HepG2 (cell line): ENCODE results near the gene PLEKHS1. TPM values are rescaled to one million over a fixed set of nuclear protein-coding genes. Genes with fewer than 3 reads are reported as not detected.

ENCODE experiments used
- ATAC-seq: fragments of 200-7000 bp; cut with Tn5 transposase; 3 replicates; pipeline ENCODE4 v1.9.1; 2020; ENCODE audit warnings: mild to moderate bottlenecking, moderate library complexity
- BruUV-seq: library from RNA; stranded (reverse); fragments of 400-500 nt; replicated peaks from 2 replicates; lab custom pipeline; 2021; lab: Mats Ljungman, UMichigan
- CTCF ChIA-PET: fragments of 300-600 bp; formaldehyde crosslinking; extraction: SDS; loops from one replicate; lab custom pipeline; 2021; ENCODE audit warnings: low total read pairs, inconsistent platforms, low intra/inter-chr PET ratio; lab: Yijun Ruan, JAX
- POLR2A ChIA-PET: fragments of 350-600 bp; sonication (Branson Sonifier 250); formaldehyde crosslinking; loops from one replicate; lab custom pipeline; 2020; ENCODE audit warnings: antibody characterized with exemption, inconsistent platforms; lab: Yijun Ruan, JAX
- DNase-seq: peaks from one replicate; pipeline ENCODE4 v3.0.0-alpha.2; 2015; ENCODE audit warnings: low spot score
- FAIRE-seq: peaks from 3 replicates; lab custom pipeline; 2011; peaks lifted over from hg19 to GRCh38; lab: Jason Lieb, UNC
- H2AFZ ChIP-seq: one replicate; pipeline ENCODE4 v1.6.1; 2011; ENCODE audit warnings: low read length, inconsistent platforms
- H3K27ac ChIP-seq: fragments of 300-600 bp; 3 replicates; pipeline ENCODE4 v1.8.0; 2011; ENCODE audit warnings: mixed run types, mild to moderate bottlenecking, mixed read lengths, low read length, inconsistent platforms; ENCODE audit not compliant: insufficient read depth; ENCODE audit errors: extremely low read length
- H3K27me3 ChIP-seq, 2 experiments: fragments of 200-600 bp in 1 of 2; 2 replicates in 1 of 2; 3 replicates in 1 of 2; pipeline versions ENCODE4 v1.6.0 to v1.8.0; 2011; ENCODE audit warnings: low read length in 2 of 2, mild to moderate bottlenecking in 2 of 2, moderate library complexity in 2 of 2, inconsistent platforms in 1 of 2; ENCODE audit not compliant: insufficient read depth in 2 of 2, control insufficient read depth in 1 of 2
- H3K36me3 ChIP-seq, 2 experiments: fragments of 200-600 bp in 1 of 2; replicated peaks in 1 of 2; 2 replicates in 1 of 2; 3 replicates in 1 of 2; pipeline versions ENCODE4 v1.5.1 to v1.8.0; 2011; ENCODE audit warnings: low read length in 2 of 2, inconsistent platforms in 1 of 2; ENCODE audit not compliant: insufficient read depth in 2 of 2, control insufficient read depth in 1 of 2
- H3K4me1 ChIP-seq: 2 replicates; pipeline ENCODE4 v1.5.1; 2012; ENCODE audit warnings: low read length, inconsistent platforms; ENCODE audit not compliant: insufficient read depth
- H3K4me2 ChIP-seq: 2 replicates; pipeline ENCODE4 v1.6.0; 2011; ENCODE audit warnings: low read depth, low read length, inconsistent platforms
- H3K4me3 ChIP-seq, 3 experiments: fragments of 200-600 bp in 1 of 3; sonication (generic), shearing (Covaris generic) in 1 of 3; replicated peaks in 1 of 3; 2 replicates each; pipeline ENCODE4 v1.5.1; 2011 to 2016; ENCODE audit warnings: low read length in 3 of 3, inconsistent platforms in 2 of 3, low read depth in 2 of 3, mild to moderate bottlenecking in 2 of 3, control low read depth in 1 of 3, mixed read lengths in 1 of 3; ENCODE audit not compliant: insufficient read depth in 1 of 3
- H3K79me2 ChIP-seq: one replicate; pipeline ENCODE4 v1.6.1; 2011; ENCODE audit warnings: low read length, inconsistent platforms; ENCODE audit not compliant: insufficient read depth
- H3K9ac ChIP-seq: 2 replicates; pipeline ENCODE4 v1.6.0; 2011; ENCODE audit warnings: mild to moderate bottlenecking, low read depth, low read length, inconsistent platforms; ENCODE audit not compliant: insufficient read depth
- H3K9me3 ChIP-seq: 2 replicates; pipeline ENCODE4 v1.5.1; 2012; ENCODE audit warnings: mild to moderate bottlenecking, low read length
- H4K20me1 ChIP-seq: 2 replicates; pipeline ENCODE4 v1.6.0; 2011; ENCODE audit warnings: inconsistent platforms, mild to moderate bottlenecking, low read length, moderate library complexity; ENCODE audit not compliant: insufficient read depth
- AHDC1 ChIP-seq: sonication (generic); formaldehyde crosslinking; IDR thresholded peaks from 2 replicates; pipeline ENCODE4 v1.5.1; 2020; ENCODE audit warnings: mild to moderate bottlenecking, missing genetic modification reagents, borderline replicate concordance
- ATF7 ChIP-seq, 2 experiments: fragments of 450-650 bp in 1 of 2; sonication (generic) in 1 of 2; formaldehyde crosslinking in 1 of 2; IDR thresholded peaks; 2 replicates each; pipeline versions ENCODE4 v1.4.0 to v1.6.1; 2016 to 2020; ENCODE audit warnings: antibody characterized with exemption in 1 of 2, mild to moderate bottlenecking in 1 of 2, missing genetic modification reagents in 1 of 2
- CEBPB ChIP-seq: IDR thresholded peaks from 2 replicates; pipeline ENCODE4 v1.6.1; 2011; ENCODE audit warnings: low read depth, low read length, improper control_type of control experiment, borderline replicate concordance
- CEBPG ChIP-seq: IDR thresholded peaks from 2 replicates; pipeline ENCODE4 v1.6.1; 2016
- FOXK2 ChIP-seq: fragments of 450-650 bp; IDR thresholded peaks from 2 replicates; pipeline ENCODE4 v1.6.1; 2016
- JARID2 ChIP-seq: sonication (generic); formaldehyde crosslinking; IDR thresholded peaks from 2 replicates; pipeline ENCODE4 v1.8.1; 2023; ENCODE audit warnings: missing genetic modification reagents, inconsistent platforms; ENCODE audit not compliant: insufficient replicate concordance
- NR0B2 ChIP-seq: sonication (generic); formaldehyde crosslinking; IDR thresholded peaks from 2 replicates; pipeline ENCODE4 v1.4.0; 2020; ENCODE audit warnings: mild to moderate bottlenecking, missing genetic modification reagents
- ZFY ChIP-seq: sonication (generic); formaldehyde crosslinking; IDR thresholded peaks from 2 replicates; pipeline ENCODE4 v1.4.0; 2020; ENCODE audit warnings: missing genetic modification reagents
- ZNF274 ChIP-seq: sonication (generic); formaldehyde crosslinking; IDR thresholded peaks from 2 replicates; pipeline ENCODE4 v1.5.1; 2020; ENCODE audit warnings: mild to moderate bottlenecking, missing genetic modification reagents
- ZNF564 ChIP-seq: sonication (generic); formaldehyde crosslinking; IDR thresholded peaks from 2 replicates; pipeline ENCODE4 v1.8.1; 2023; ENCODE audit warnings: mild to moderate bottlenecking, missing genetic modification reagents
- ZNF567 ChIP-seq: sonication (generic); formaldehyde crosslinking; IDR thresholded peaks from 2 replicates; pipeline ENCODE4 v1.8.1; 2023; ENCODE audit warnings: mild to moderate bottlenecking, missing genetic modification reagents, borderline replicate concordance
- ZNF672 ChIP-seq: sonication (generic); formaldehyde crosslinking; IDR thresholded peaks from 2 replicates; pipeline ENCODE4 v1.8.1; 2022; ENCODE audit warnings: missing genetic modification reagents
- ZSCAN21 ChIP-seq: sonication (generic); formaldehyde crosslinking; IDR thresholded peaks from 2 replicates; pipeline ENCODE4 v1.8.0; 2022; ENCODE audit warnings: mild to moderate bottlenecking, missing genetic modification reagents, moderate library complexity, borderline replicate concordance
- WGBS: methylation state at CpG from one replicate; pipeline ENCODE4 v1.1.6; 2017; ENCODE audit warnings: low lambda C conversion rate; 5-methylcytosine and 5-hydroxymethylcytosine counted together
- in situ Hi-C: cut with HindIII; loops from 2 replicates; pipeline ENCODE4 v1.10.0; 2017; ENCODE audit warnings: low pct_unique_long_range_greater_than_20kb; ENCODE audit not compliant: extremely low pct_ligation_motif_present
- intact Hi-C: fragments of 100-400 bp; cut with micrococcal nuclease; formaldehyde crosslinking; loops from one replicate; pipeline ENCODE4 v1.10.0; 2022; ENCODE audit not compliant: unreplicated experiment
- polyA plus RNA-seq, 8 experiments: library from polyadenylated mRNA; depleted of rRNA in 3 of 8; stranded (reverse) in 7 of 8; unstranded in 1 of 8; fragments of >200 nt; fragmentation: Illumina TruSeq in 4 of 8; extraction: Trizol in 4 of 8; gene quantifications; 2 replicates each; pipeline versions ENCODE4 v1.2.1 to v1.2.3, GENCODE V29; 2011 to 2016; ENCODE audit warnings: low read depth in 4 of 8, missing spikeins in 1 of 8, mixed read lengths in 1 of 8; ENCODE audit not compliant: insufficient read depth in 1 of 8
- total RNA-seq, 5 experiments: library from RNA; depleted of rRNA; stranded (reverse); fragments of >200 nt; fragmentation: Illumina TruSeq; extraction: Trizol; gene quantifications; 2 replicates each; pipeline ENCODE4 v1.2.3, GENCODE V29; 2016; ENCODE audit warnings: low read depth in 1 of 5
- TF ChIP-seq, protein P1 (sequence below): sonication (generic); formaldehyde crosslinking; IDR thresholded peaks from 2 replicates; pipeline ENCODE4 v1.8.0; 2022; ENCODE audit warnings: low read depth, missing genetic modification reagents
- TF ChIP-seq, protein P2 (sequence below): sonication (generic); formaldehyde crosslinking; IDR thresholded peaks from 2 replicates; pipeline ENCODE4 v1.5.0; 2020; ENCODE audit warnings: mild to moderate bottlenecking, missing genetic modification reagents, moderate library complexity

Gene PLEKHS1
- total and polyA plus RNA-seq, 2 of the 13 experiments (the other 11 are each of a cell fraction or from before 2014, with no cell fraction given): not detected

DNA sequence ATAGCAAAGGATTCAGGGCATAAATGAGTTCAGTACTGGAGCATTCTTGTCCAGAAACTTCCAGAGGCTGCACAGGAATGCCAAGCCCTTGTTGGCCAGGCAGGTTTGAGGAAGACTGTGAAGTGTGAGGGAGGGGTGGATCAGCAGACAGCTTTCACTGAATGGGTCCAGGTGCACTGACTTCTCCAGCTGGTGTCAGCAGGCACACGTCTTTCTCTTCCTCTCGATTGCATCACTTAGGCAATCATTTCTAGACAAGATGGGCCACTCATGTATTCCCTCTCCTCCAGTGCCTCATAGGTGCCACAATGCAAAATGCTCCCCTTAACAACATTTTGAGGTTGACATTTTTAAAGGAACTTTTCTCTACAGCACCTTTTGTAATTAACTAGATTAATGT is 15.6 kb upstream of the PLEKHS1 start (continued):
- TF ChIP-seq CEBPB (peak; percentile 91), ZFY (no peak), CEBPG (CRISPR knock-in tag) (peak; percentile 96)
- TF ChIP-seq, protein P1, sequence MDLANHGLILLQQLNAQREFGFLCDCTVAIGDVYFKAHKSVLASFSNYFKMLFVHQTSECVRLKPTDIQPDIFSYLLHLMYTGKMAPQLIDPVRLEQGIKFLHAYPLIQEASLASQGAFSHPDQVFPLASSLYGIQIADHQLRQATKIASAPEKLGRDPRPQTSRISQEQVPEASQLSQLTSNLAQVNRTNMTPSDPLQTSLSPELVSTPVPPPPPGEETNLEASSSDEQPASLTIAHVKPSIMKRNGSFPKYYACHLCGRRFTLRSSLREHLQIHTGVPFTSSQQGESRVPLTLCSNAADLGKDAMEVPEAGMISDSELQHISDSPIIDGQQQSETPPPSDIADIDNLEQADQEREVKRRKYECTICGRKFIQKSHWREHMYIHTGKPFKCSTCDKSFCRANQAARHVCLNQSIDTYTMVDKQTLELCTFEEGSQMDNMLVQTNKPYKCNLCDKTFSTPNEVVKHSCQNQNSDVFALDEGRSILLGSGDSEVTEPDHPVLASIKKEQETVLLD (CRISPR knock-in tag): no peak
- TF ChIP-seq, protein P2, sequence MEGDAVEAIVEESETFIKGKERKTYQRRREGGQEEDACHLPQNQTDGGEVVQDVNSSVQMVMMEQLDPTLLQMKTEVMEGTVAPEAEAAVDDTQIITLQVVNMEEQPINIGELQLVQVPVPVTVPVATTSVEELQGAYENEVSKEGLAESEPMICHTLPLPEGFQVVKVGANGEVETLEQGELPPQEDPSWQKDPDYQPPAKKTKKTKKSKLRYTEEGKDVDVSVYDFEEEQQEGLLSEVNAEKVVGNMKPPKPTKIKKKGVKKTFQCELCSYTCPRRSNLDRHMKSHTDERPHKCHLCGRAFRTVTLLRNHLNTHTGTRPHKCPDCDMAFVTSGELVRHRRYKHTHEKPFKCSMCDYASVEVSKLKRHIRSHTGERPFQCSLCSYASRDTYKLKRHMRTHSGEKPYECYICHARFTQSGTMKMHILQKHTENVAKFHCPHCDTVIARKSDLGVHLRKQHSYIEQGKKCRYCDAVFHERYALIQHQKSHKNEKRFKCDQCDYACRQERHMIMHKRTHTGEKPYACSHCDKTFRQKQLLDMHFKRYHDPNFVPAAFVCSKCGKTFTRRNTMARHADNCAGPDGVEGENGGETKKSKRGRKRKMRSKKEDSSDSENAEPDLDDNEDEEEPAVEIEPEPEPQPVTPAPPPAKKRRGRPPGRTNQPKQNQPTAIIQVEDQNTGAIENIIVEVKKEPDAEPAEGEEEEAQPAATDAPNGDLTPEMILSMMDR (CRISPR knock-in tag): peak; percentile 72

DNA sequence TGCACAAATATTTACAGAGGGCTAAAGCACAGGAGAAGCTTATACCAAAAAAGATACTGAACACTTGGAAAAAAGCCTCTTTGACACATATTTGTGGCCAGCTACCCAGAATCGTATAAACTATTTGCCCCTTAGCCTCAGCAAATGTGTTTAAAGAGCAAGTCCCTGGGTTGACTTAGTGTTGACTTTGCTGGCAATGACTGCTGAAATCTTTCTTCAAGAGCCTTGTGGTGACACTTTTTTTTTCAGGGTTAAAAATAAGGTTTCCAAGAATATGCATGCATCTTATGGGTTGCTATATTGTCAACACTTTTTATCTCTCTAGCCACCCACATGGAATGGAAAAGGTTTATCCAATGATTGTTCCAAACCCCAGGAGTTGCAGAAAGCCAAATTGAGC is 14.9 kb upstream of the PLEKHS1 start:
- no peak overlapping the region for H3K4me2 ChIP-seq
- no peak overlapping the region for H3K9ac ChIP-seq
- H2AFZ ChIP-seq: no peak overlapping the region
- no peak overlapping the region for H3K27ac ChIP-seq
- BruUV-seq: no TSS peak
- DNase-seq: no peak
- POLR2A ChIA-PET: no interaction called here
- no peak for FAIRE-seq
- H3K4me3 ChIP-seq: no peak overlapping the region
- no peaks in the 10 kb centered on the region for H3K27me3 ChIP-seq
- H3K36me3 ChIP-seq: no peaks in the 10 kb centered on the region
- CTCF ChIA-PET: no interaction called here
- intact Hi-C loops: no loop called here
- no peak for ATAC-seq
- peaks cover 7% of the 10 kb centered on the region; the same call in 1 of the 2 replicates for H3K4me1 ChIP-seq
- 11% methylated on average over 1 of the region's 1 CpG for WGBS
- in situ Hi-C loops: no loop called here
- H3K79me2 ChIP-seq: no peaks in the 10 kb centered on the region
- no peaks in the 10 kb centered on the region for H3K9me3 ChIP-seq
- no peaks in the 10 kb centered on the region for H4K20me1 ChIP-seq
- TF ChIP-seq NR0B2 (CRISPR knock-in tag) (no peak), ZNF567 (no peak), ZNF672 (no peak), ZNF564 (no peak), ZNF274 (CRISPR knock-in tag) (no peak), JARID2 (no peak), AHDC1 (no peak), ATF7 (IDR thresholded peaks at IDR 0.05) (no peak), ATF7 (CRISPR knock-in tag; IDR thresholded peaks at IDR 0.05) (no peak), ZSCAN21 (CRISPR knock-in tag) (no peak), FOXK2 (no peak)
